ENCODE results near the gene CELSR3. TPM values are rescaled to one million over a fixed set of nuclear protein-coding genes. Genes with fewer than 3 reads are reported as not detected.

The CELSR3 gene
- total RNA-seq, 1 experiment from 2014 or later = 23.9 TPM

- H3K4me1 Mint-ChIP-seq = peaks cover 17 to 21% of the 10 kb centered on the region in 2 experiments
- H3K9me3 Mint-ChIP-seq = no peaks in the 10 kb centered on the region
- H3K14ac ChIP-seq (ENCODE audit: insufficient read depth, low read length) = no peak overlapping the region
- no peak overlapping the region for H4K5ac ChIP-seq (ENCODE audit: insufficient read length, low read depth, low read length)
- H2BK5ac ChIP-seq (ENCODE audit: insufficient read length, low read length) = no peak overlapping the region
- peak overlapping the region; percentile 18 for H3K4me2 ChIP-seq (ENCODE audit: insufficient read depth, insufficient read length, low read length)
- H3K4me3 Mint-ChIP-seq = peak overlapping the region; percentile 81 to 93
- H3K4ac ChIP-seq (ENCODE audit: low read depth, low read length) = no peak overlapping the region
- no peaks in the 10 kb centered on the region for H4K20me1 ChIP-seq (ENCODE audit: control insufficient read depth, insufficient read depth, insufficient read length)
- no peak for TF ChIP-seq CTCF (conservative IDR thresholded peaks at IDR 0.05)
- H3K23me2 ChIP-seq (ENCODE audit: insufficient read length, low read depth, low read length, poor library complexity, severe bottlenecking) = peaks cover 8% of the 10 kb centered on the region
- H4K91ac ChIP-seq (ENCODE audit: insufficient read length, low read depth, low read length) = no peak overlapping the region
- peaks cover 27 to 62% (median 47%) of the 10 kb centered on the region in 3 experiments; a peak in 6 of 7 replicates for H3K36me3 Mint-ChIP-seq (ENCODE audit: insufficient read depth in 1 of 3, low read depth in 3 of 3)
- no peak overlapping the region for H3K27ac ChIP-seq (ENCODE audit: insufficient read length, low read depth, low read length)
- H2AFZ ChIP-seq (ENCODE audit: low read length) = no peak overlapping the region
- H3K79me1 ChIP-seq (ENCODE audit: insufficient read depth, low read depth, low read length, poor library complexity, severe bottlenecking) = peaks cover 3% of the 10 kb centered on the region
- WGBS (ENCODE audit: extremely low coverage, insufficient read length, low lambda C conversion rate) = no CpG with 5 or more reads among the region's 10 CpGs
- no peak overlapping the region for H2AK5ac ChIP-seq (ENCODE audit: insufficient read length, low read length)
- no peak overlapping the region for H3K23ac ChIP-seq (ENCODE audit: insufficient read length, low read depth, low read length)
- no peaks in the 10 kb centered on the region; the same call in 1 of the 2 replicates for H3K27me3 Mint-ChIP-seq (ENCODE audit: low read depth)
- peaks cover 5% of the 10 kb centered on the region; the same call in 1 of the 2 replicates for H3K79me2 ChIP-seq (ENCODE audit: insufficient read depth, low read length)
- H3K27ac Mint-ChIP-seq = peak overlapping the region in 1 of 3 experiments; percentile 76; a peak in 3 of 7 replicates
- no peak overlapping the region for H3K9ac ChIP-seq (ENCODE audit: extremely low read depth, insufficient read length, low read length)
- H3K4me1 ChIP-seq (ENCODE audit: insufficient read depth, low read length) = peaks cover 4% of the 10 kb centered on the region; the same call in 1 of the 2 replicates
- H3K56ac ChIP-seq (ENCODE audit: insufficient read length, low read depth, low read length) = no peak overlapping the region
- H4K8ac ChIP-seq (replicated peaks; ENCODE audit: insufficient read length, low read depth, low read length) = no peak overlapping the region
- no peak overlapping the region for H2BK15ac ChIP-seq (ENCODE audit: low read depth, low read length)
- H3K27me3 ChIP-seq (ENCODE audit: insufficient read depth, low read length) = no peaks in the 10 kb centered on the region
- DNase-seq = no peak
- no peak overlapping the region for H2BK12ac ChIP-seq (ENCODE audit: insufficient read length, low read depth, low read length)
- H2BK20ac ChIP-seq (ENCODE audit: low read depth, low read length, poor library complexity, severe bottlenecking) = no peak overlapping the region
- no peak overlapping the region for H3K18ac ChIP-seq (ENCODE audit: insufficient read length, low read depth, low read length)
- no peaks in the 10 kb centered on the region for H3K9me3 ChIP-seq (ENCODE audit: control insufficient read depth, low read depth, low read length)
- no peak overlapping the region for H3T11ph ChIP-seq (ENCODE audit: low read length)
- no peak overlapping the region for H2BK120ac ChIP-seq (ENCODE audit: low read depth, low read length, poor library complexity, severe bottlenecking)
These were observed 24.0 kb upstream of the CELSR3 start for GRCh38 chr3:48686538-48687219.

Data from H9 (cell line).